ENCODE measurements around the gene SLC25A28.
A peak's percentile ranks its signal among the peaks of the same experiment; 100 is the strongest.
"Not testable (repeated sequence)": the region's sequence is repeated elsewhere in the genome, so short reads cannot be mapped to it uniquely, and the experiment has no call there.

Gene SLC25A28

DNA sequence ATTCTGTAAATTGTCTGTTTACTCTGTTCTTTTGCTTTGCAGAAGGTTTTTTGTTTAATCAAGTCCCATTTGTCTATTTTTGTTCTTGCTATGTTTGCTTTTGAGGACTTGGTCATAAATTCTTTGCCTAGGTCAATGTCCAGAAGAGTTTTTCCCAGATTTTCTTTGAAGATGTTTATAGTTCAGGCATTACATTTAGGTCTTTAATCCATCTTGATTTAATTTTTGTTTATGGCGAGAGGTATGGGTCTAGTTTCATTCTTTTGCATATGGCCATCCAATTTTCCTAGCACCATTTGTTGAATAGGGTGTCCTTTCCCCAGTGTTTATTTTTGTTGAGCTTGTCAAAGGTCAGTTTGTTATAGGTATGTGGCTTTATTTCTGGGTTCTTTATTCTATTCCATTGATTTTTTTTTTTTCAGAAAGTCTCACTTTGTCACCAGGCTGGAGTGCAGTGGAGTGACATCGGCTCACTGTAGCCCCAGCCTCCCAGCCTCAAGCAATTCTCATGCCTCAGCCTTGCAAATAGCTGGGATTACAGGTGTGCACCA, 27.4 kb upstream of the SLC25A28 start:
- TF ChIP-seq, protein P1, sequence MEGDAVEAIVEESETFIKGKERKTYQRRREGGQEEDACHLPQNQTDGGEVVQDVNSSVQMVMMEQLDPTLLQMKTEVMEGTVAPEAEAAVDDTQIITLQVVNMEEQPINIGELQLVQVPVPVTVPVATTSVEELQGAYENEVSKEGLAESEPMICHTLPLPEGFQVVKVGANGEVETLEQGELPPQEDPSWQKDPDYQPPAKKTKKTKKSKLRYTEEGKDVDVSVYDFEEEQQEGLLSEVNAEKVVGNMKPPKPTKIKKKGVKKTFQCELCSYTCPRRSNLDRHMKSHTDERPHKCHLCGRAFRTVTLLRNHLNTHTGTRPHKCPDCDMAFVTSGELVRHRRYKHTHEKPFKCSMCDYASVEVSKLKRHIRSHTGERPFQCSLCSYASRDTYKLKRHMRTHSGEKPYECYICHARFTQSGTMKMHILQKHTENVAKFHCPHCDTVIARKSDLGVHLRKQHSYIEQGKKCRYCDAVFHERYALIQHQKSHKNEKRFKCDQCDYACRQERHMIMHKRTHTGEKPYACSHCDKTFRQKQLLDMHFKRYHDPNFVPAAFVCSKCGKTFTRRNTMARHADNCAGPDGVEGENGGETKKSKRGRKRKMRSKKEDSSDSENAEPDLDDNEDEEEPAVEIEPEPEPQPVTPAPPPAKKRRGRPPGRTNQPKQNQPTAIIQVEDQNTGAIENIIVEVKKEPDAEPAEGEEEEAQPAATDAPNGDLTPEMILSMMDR (IDR thresholded peaks at IDR 0.05; ENCODE audit: insufficient read depth, low read depth, low read length, missing control alignments) = no peak
- DNase-seq (ENCODE audit: low read depth) = no peak
- H3K4me3 ChIP-seq (ENCODE audit: low read depth, low read length) = no peak overlapping the region

DNA sequence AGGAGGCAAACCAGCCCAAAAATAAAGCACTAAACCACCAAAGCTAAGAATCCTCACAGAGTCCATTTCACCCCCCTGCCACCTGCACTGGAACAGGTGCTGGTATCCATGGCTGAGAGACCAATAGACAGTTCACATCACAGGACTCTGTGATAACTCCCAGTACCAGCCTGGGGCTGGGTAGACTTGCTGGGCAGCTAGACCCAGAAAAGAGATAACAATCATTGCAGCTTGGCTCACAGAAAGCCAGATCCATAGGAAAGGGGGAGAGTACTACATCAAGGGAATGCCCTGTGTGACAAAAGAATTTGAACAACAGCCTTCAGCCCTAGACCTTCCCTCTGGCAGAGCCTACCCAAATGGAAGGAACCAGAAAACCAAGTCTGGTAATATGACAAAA, 13.6 kb upstream of the SLC25A28 start:
- TF ChIP-seq, protein P1 (IDR thresholded peaks at IDR 0.05; ENCODE audit: insufficient read depth, low read depth, low read length, missing control alignments) = no peak
- DNase-seq (ENCODE audit: low read depth) = no peak
- H3K4me3 ChIP-seq (ENCODE audit: low read depth, low read length) = no peak overlapping the region

DNA sequence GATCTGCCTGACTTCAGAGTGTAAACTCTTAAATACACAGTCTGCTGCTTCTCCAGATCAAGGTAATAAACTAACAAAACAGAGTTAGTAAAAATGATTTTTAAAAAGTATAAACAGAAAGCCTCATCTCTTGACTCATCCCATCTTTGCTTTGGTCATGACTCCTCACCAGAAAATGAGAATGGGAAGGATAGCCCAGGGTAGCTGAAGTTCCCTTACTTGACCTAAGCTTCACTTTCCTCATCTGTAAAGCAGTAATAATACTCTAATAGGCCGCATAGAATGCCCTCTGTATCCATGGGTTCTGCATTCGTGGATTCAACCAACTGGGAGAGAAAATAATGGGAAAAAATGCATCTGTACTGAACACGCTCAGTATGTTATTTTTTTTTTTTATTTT, 11.3 kb upstream of the SLC25A28 start:
- no peak for DNase-seq (ENCODE audit: low read depth)
- TF ChIP-seq, protein P1 (IDR thresholded peaks at IDR 0.05; ENCODE audit: insufficient read depth, low read depth, low read length, missing control alignments) = no peak
- H3K4me3 ChIP-seq (ENCODE audit: low read depth, low read length) = no peak overlapping the region

DNA sequence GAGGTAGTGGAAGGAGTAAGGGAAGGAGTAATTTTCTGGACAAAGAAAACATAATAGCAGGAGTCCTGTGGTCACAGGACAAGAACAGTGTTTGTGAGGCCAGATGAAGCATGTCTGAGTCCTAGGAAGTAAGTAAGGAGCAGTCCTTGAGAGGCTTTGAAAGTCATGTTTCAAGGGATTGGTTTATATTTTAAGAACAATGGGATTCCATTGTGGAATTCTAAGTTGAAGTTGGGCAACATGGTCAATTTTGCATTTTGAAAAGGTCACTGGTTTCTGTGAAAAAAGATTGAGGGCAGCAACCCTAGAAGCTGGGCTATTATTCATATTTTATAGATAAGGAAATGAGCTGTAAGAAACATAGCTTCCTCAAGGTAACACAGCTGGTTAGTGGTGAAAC, 10.8 kb upstream of the SLC25A28 start:
- H3K4me3 ChIP-seq (ENCODE audit: low read depth, low read length) = no peak overlapping the region
- DNase-seq (ENCODE audit: low read depth) = no peak
- TF ChIP-seq, protein P1 (IDR thresholded peaks at IDR 0.05; ENCODE audit: insufficient read depth, low read depth, low read length, missing control alignments) = no peak

DNA sequence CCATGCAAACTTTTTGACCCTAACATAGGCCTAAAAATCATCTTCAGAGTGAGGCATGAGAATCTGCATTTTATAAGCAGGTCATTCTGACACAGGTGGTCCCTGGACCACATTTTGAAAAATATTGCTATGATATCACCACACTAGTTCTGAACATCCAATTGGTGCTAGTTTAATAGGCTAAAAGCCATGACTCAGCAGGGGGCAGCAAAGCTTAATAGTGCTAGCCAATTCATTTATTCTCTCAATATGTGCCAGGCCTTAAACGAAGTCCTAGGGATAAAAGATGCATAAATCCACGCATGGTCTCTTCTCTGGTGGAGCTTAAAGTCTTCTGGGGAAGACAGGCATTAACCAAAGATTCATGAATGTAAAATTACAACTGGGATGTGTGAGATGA, 10.2 kb upstream of the SLC25A28 start:
- DNase-seq (ENCODE audit: low read depth) = peak; percentile 43
- TF ChIP-seq, protein P1 (IDR thresholded peaks at IDR 0.05; ENCODE audit: insufficient read depth, low read depth, low read length, missing control alignments) = peak; percentile 37
- no peak overlapping the region for H3K4me3 ChIP-seq (ENCODE audit: low read depth, low read length)

DNA sequence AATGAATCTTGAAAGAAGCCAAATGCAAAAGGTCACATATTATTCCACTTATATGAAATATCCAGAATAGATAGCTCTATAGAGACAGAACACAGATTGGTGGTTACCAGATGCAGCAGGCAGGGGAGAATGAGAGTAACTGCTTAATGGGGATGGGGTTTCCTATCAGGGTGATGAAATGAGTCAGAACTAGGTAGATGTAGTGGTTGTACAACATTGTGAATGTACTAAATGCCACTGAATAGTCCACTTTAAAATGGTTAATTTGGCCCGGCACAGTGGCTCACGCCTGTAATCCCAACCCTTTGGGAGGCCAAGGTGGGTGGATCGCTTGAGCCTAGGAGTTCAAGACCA, 9.4 kb upstream of the SLC25A28 start:
- TF ChIP-seq, protein P1 (IDR thresholded peaks at IDR 0.05; ENCODE audit: insufficient read depth, low read depth, low read length, missing control alignments) = no peak
- DNase-seq (ENCODE audit: low read depth) = no peak
- no peak overlapping the region for H3K4me3 ChIP-seq (ENCODE audit: low read depth, low read length)

DNA sequence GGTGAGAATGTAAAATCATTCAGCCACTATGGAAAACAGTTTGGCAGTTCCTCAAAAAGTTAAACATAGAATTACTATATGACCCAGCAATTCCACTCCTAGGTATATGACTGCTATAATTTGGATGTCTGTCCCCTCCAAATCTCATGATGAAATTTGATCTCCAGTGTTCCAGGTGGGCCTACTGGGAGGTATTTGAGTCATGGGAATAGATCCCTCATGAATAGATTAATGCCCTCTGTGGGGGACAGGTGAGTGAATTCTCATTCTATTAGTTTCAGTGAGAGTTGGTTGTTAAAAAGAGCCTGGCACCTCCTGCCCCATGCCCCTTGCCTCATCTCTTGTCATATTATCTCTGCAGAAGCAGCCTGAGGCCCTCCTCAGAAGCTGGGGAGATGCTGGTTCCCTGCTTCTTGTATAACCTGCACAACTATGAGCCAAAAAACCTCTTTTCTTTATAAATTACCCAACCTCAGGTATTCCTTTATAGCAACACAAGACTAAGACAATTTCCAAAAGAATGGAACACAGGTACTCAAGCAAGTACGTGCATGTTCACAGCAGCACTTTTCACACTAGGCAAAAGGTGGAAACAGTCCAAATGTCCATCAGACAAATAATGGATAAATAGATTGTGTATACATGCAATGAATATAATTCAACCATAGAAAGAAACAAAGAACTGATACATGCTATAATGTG, 8.8 kb upstream of the SLC25A28 start:
- TF ChIP-seq, protein P1 (IDR thresholded peaks at IDR 0.05; ENCODE audit: insufficient read depth, low read depth, low read length, missing control alignments) = no peak
- no peak for DNase-seq (ENCODE audit: low read depth)
- no peak overlapping the region for H3K4me3 ChIP-seq (ENCODE audit: low read depth, low read length)

DNA sequence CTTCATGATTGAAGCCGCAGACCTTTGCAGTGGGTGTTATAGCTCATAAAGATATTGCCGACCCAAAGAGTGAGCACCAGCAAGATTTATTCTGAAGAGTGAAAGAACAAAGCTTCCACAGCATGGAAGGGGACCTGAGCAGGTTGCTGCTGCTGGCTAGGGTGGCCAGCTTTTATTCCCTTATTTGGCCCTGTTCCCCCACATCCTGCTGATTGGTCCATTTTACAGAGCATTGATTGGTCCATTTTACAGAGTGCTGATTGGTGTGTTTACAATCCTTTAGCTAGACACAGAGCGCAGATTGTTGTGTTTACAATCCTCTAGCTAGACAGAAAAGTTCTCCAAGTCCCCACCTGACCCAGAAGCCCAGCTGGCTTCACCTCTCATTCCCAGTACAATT, 4.9 kb upstream of the SLC25A28 start:
- not testable (repeated sequence) for DNase-seq (ENCODE audit: low read depth); H3K4me3 ChIP-seq (ENCODE audit: low read depth, low read length)

Data from GM12865 (cell line).